Gastrocnemius medialis (tissue), 4 donors: ENCODE results near the gene PVR. TPM values are rescaled to one million over a fixed set of nuclear protein-coding genes. Genes with fewer than 3 reads are reported as not detected.
A peak's percentile ranks its signal among the peaks of the same experiment; 100 is the strongest.

Experiments used
- ATAC-seq, 2 donors: fragments of 150-250 bp; one replicate each; pipeline ENCODE4 v1.9.1; 2016
- DNase-seq, 2 donors: peaks; one replicate each; pipeline ENCODE4 v3.0.0-alpha.2; 2019
- H3K27ac ChIP-seq, 4 donors: fragments of 200-600 bp; sonication (generic); 1 replicate in 1 of 4; 2 replicates in 3 of 4; pipeline ENCODE4 v1.5.1; 2016 to 2018; ENCODE audit warnings: mild to moderate bottlenecking in 2 of 4, moderate library complexity in 1 of 4
- H3K27me3 ChIP-seq, 3 donors: fragments of 200-600 bp; sonication (generic) in 2 of 3; 1 replicate in 1 of 3; 2 replicates in 2 of 3; pipeline versions ENCODE4 v1.5.1 to v1.6.0; 2016 to 2019; ENCODE audit warnings: mild to moderate bottlenecking in 1 of 3, moderate library complexity in 1 of 3
- H3K36me3 ChIP-seq, 2 donors: fragments of 200-600 bp; sonication (generic) in 1 of 2; one replicate each; pipeline ENCODE4 v1.5.1; 2017 to 2018
- H3K4me1 ChIP-seq, 2 donors: fragments of 200-600 bp; sonication (generic) in 1 of 2; one replicate each; pipeline ENCODE4 v1.5.1; 2016 to 2017; ENCODE audit warnings: mild to moderate bottlenecking in 2 of 2
- H3K4me3 ChIP-seq, 4 donors: fragments of 200-600 bp; sonication (generic) in 3 of 4; 1 replicate in 1 of 4; 2 replicates in 3 of 4; pipeline ENCODE4 v1.5.1; 2016 to 2019; ENCODE audit warnings: mild to moderate bottlenecking in 2 of 4
- H3K9me3 ChIP-seq, 3 donors: fragments of 200-600 bp; sonication (generic) in 2 of 3; 1 replicate in 1 of 3; 2 replicates in 2 of 3; pipeline ENCODE4 v1.5.1; 2016 to 2019
- CTCF ChIP-seq, 5 experiments: fragments of 450-650 bp in 3 of 5; fragments of 200-600 bp in 2 of 5; sonication (generic) in 2 of 5; IDR thresholded peaks in 4 of 5; conservative IDR thresholded peaks in 1 of 5; 1 replicate in 4 of 5; 2 replicates in 1 of 5; pipeline ENCODE4 v1.5.1; 2016 to 2019; ENCODE audit warnings: antibody characterized with exemption in 5 of 5, mild to moderate bottlenecking in 3 of 5, moderate library complexity in 3 of 5
- POLR2A ChIP-seq, 2 donors: fragments of 450-650 bp; IDR thresholded peaks; one replicate each; pipeline ENCODE4 v1.6.1; 2017; ENCODE audit warnings: antibody characterized with exemption in 2 of 2, mild to moderate bottlenecking in 2 of 2, moderate library complexity in 2 of 2
- in situ Hi-C, 4 donors: fragments of 200-750 bp; cut with MboI; loops; one replicate each; pipeline versions ENCODE4 v1.15.0 to v1.8.0; 2017; ENCODE audit warnings: low sequenced_read_pairs in 4 of 4
- intact Hi-C: fragments of 100-400 bp; cut with DNase I; formaldehyde crosslinking; loops from one replicate; pipeline ENCODE4 v1.15.1; 2023; ENCODE audit warnings: low total_unique reads
- total RNA-seq, 4 donors: library from RNA; depleted of rRNA; stranded (reverse); fragments of >200 nt; gene quantifications; one replicate each; pipeline versions ENCODE4 v1.1.0 to v1.2.3, GENCODE V29; 2016

PVR gene
- total RNA-seq, 4 donors from 2014 or later = 27.3 to 60.2 (median 33.9) TPM

DNA sequence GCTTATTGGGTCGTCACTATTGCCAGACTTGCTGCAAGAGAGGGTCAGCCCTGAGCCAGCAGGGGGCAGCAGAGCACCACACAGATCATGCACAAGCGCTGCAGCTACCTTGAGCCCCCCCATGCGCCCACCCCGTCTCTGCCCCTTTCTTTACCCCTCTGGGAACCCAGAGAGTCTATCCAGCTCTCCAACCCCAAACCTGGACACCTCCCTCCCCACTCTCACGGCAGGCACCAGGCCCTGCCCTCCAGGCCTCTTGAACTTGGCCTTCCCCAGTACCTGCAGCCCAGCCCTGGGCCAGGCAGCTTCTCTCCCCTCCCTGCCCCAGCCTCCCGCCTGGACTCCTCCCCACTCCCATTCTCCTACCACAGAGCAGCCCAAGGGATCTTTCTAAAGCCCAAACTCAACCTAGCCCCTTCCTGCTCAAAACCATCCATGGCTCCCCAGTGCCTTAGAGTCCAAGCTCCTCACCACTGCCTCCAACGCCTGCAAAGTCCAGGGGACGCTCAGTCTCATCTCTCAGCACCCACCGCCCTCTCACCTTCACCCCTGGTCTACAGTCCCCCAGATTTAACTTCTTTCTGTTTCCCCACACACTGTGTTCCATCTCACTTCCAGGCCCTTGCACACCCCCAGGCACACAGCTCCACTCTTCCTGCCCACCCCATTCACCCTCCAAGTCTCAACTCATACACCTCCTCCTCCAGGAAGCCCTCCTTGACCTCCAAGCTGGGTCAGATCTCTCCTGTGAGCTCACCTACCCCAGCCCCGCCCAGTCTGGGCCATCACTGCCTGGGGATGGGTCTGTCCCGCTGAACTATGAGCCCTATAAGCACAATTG, 45.8 kb downstream of the PVR start:
- H3K27me3 ChIP-seq = no peaks in the 10 kb centered on the region
- no peak overlapping the region for H3K27ac ChIP-seq
- H3K4me3 ChIP-seq = no peak overlapping the region
- intact Hi-C loops (loop anchor here (1.0 kb wide), 2 partner anchors 81 to 155 kb away; no protein-coding TSS in a partner anchor), in situ Hi-C loops (no loop called here)
- peak in 1 of 2 donors; percentile 59 for ATAC-seq
- DNase-seq = peak in 1 of 2 donors; percentile 50
- no peaks in the 10 kb centered on the region for H3K36me3 ChIP-seq
- H3K9me3 ChIP-seq = no peaks in the 10 kb centered on the region
- H3K4me1 ChIP-seq = peaks cover 0 to 5% of the 10 kb centered on the region in 2 donors
- TF ChIP-seq CTCF (IDR thresholded peaks at IDR 0.05 in 4 of 5, conservative IDR thresholded peaks at IDR 0.05 in 1 of 5) (peak; percentile 78 to 92 (median 87)), POLR2A (IDR thresholded peaks at IDR 0.05) (no peak)

DNA sequence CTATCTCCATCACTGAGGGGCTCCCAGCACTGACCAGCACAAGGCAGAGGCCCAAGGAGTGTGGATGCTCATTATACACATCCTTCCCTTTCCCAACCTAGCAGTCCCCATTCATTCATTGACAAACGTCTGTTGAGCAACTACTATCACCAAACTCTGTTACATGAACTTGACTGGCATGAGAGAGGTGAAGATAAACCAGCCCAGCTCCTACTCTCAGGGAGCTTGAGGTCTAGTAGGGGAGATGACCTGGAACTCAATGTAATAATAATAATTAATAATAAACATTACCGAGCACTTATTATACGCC, 46.4 kb downstream of the PVR start:
- H3K27me3 ChIP-seq = no peaks in the 10 kb centered on the region
- H3K27ac ChIP-seq = no peak overlapping the region
- peaks cover 0 to 5% of the 10 kb centered on the region in 2 donors for H3K4me1 ChIP-seq
- in situ Hi-C loops = no loop called here
- TF ChIP-seq POLR2A (IDR thresholded peaks at IDR 0.05) (no peak), CTCF (IDR thresholded peaks at IDR 0.05 in 4 of 5, conservative IDR thresholded peaks at IDR 0.05 in 1 of 5) (no peak)
- no peak overlapping the region for H3K4me3 ChIP-seq
- ATAC-seq (no peak), DNase-seq (no peak)
- intact Hi-C loops = no loop called here
- no peaks in the 10 kb centered on the region for H3K36me3 ChIP-seq
- no peaks in the 10 kb centered on the region for H3K9me3 ChIP-seq

DNA sequence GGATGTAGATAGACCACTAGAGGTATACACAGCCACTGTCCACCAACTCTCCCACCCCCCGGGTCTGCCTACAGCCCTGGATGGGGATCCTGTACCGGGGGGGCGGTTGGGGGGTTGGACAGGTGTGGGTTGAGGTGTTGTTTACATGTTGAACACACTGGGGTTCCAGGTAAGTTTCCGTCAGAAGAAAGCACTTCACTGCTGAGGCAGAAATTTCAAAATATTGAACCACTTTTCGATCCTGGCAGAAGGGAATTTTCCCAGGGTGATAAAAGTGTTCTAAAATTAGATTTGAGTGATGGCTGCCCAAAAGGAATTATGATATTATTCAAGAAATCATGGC, 48.6 kb downstream of the PVR start:
- no peak for TF ChIP-seq CTCF (IDR thresholded peaks at IDR 0.05 in 4 of 5, conservative IDR thresholded peaks at IDR 0.05 in 1 of 5)
- no peak for TF ChIP-seq POLR2A (IDR thresholded peaks at IDR 0.05)
- Histone ChIP-seq H3K9me3 (no peaks in the 10 kb centered on the region), H3K27me3 (no peaks in the 10 kb centered on the region), H3K27ac (peak overlapping the region in 3 of 4 donors; percentile 34 to 67 (median 62)), H3K36me3 (no peaks in the 10 kb centered on the region), H3K4me3 (no peak overlapping the region), H3K4me1 (peaks cover 0 to 5% of the 10 kb centered on the region in 2 donors)
- in situ Hi-C loops = no loop called here
- DNase-seq (no peak), ATAC-seq (no peak)
- intact Hi-C loops = no loop called here

GRCh38 chr19:44694184-44694579, 50.5 kb downstream of the PVR start:
- Histone ChIP-seq H3K4me3 (no peak overlapping the region), H3K27me3 (no peaks in the 10 kb centered on the region), H3K4me1 (peaks cover 0 to 5% of the 10 kb centered on the region in 2 donors), H3K36me3 (no peaks in the 10 kb centered on the region), H3K9me3 (no peaks in the 10 kb centered on the region), H3K27ac (no peak overlapping the region)
- DNase-seq (no peak), ATAC-seq (no peak)
- intact Hi-C loops (no loop called here), in situ Hi-C loops (no loop called here)
- no peak for TF ChIP-seq CTCF (IDR thresholded peaks at IDR 0.05 in 4 of 5, conservative IDR thresholded peaks at IDR 0.05 in 1 of 5)
- TF ChIP-seq POLR2A (IDR thresholded peaks at IDR 0.05) = no peak
